Sigmoid colon (tissue), 7 donors: ENCODE measurements around the gene RAB3D. TPM values are rescaled to one million over a fixed set of nuclear protein-coding genes. Genes with fewer than 3 reads are reported as not detected.
A peak's percentile ranks its signal among the peaks of the same experiment; 100 is the strongest.

Experiments used
- DNase-seq: peaks from one replicate; pipeline ENCODE4 v3.0.0-alpha.2; 2019
- H3K27ac ChIP-seq, 4 donors: fragments of 200-600 bp; sonication (generic); one replicate each; pipeline ENCODE4 v1.5.1; 2016 to 2019; ENCODE audit warnings: mild to moderate bottlenecking in 1 of 4
- H3K27me3 ChIP-seq, 3 donors: fragments of 200-600 bp; sonication (generic); one replicate each; pipeline ENCODE4 v1.5.1; 2019; ENCODE audit warnings: mild to moderate bottlenecking in 1 of 3
- H3K36me3 ChIP-seq, 4 donors: fragments of 200-600 bp; sonication (generic); one replicate each; pipeline ENCODE4 v1.5.1; 2016 to 2019
- H3K4me1 ChIP-seq, 4 donors: fragments of 200-600 bp; sonication (generic); one replicate each; pipeline ENCODE4 v1.5.1; 2017 to 2019
- H3K4me3 ChIP-seq, 4 donors: fragments of 200-600 bp; sonication (generic); one replicate each; pipeline ENCODE4 v1.5.1; 2017 to 2019; ENCODE audit warnings: mild to moderate bottlenecking in 2 of 4, moderate library complexity in 1 of 4
- H3K9me3 ChIP-seq, 4 donors: fragments of 200-600 bp in 3 of 4; sonication (generic) in 3 of 4; one replicate each; pipeline versions ENCODE4 v1.5.1 to v1.6.1; 2013 to 2019
- EP300 ChIP-seq, 4 donors: sonication (generic); formaldehyde crosslinking; IDR thresholded peaks; one replicate each; pipeline ENCODE4 v1.6.1; 2017; ENCODE audit warnings: antibody characterized with exemption in 4 of 4
- POLR2A ChIP-seq, 2 donors: fragments of 450-650 bp; IDR thresholded peaks; one replicate each; pipeline ENCODE4 v1.6.1; 2016; ENCODE audit warnings: antibody characterized with exemption in 2 of 2, mild to moderate bottlenecking in 2 of 2, moderate library complexity in 2 of 2
- POLR2AphosphoS5 ChIP-seq, 4 donors: sonication (generic); formaldehyde crosslinking; IDR thresholded peaks; one replicate each; pipeline ENCODE4 v1.6.1; 2017; ENCODE audit warnings: antibody characterized with exemption in 4 of 4
- WGBS, 2 donors: extraction: QIAGEN DNeasy Blood & Tissue Kit; methylation state at CpG; one replicate each; pipeline ENCODE4 v1.1.7; 2013; 5-methylcytosine and 5-hydroxymethylcytosine counted together
- intact Hi-C: fragments of 100-400 bp; cut with DNase I; formaldehyde crosslinking; loops from one replicate; pipeline ENCODE4 v1.15.1; 2023
- polyA plus RNA-seq, 3 donors: library from polyadenylated mRNA; stranded (reverse); fragments of 200-250 nt; gene quantifications; one replicate each; pipeline ENCODE4 v1.2.3, GENCODE V29; 2013
- total RNA-seq, 4 donors: library from RNA; depleted of rRNA; stranded (reverse); fragments of >200 nt; gene quantifications; one replicate each; pipeline ENCODE4 v1.1.0, GENCODE V29; 2016
- TF ChIP-seq, protein P1 (sequence below), 4 experiments: fragments of 450-650 bp in 3 of 4; fragments of 200-600 bp in 1 of 4; IDR thresholded peaks; one replicate each; pipeline ENCODE4 v1.5.1; 2016 to 2019; ENCODE audit warnings: antibody characterized with exemption in 4 of 4, mild to moderate bottlenecking in 3 of 4, moderate library complexity in 2 of 4
- donor health status: healthy with polysubstance abuse.
- donor health status: Bipolar disorder and iron deficiency.
- donor health status: healthy.

Gene RAB3D
- total and polyA plus RNA-seq, 7 donors: 6.6 to 27.7 (median 16.0) TPM

DNA sequence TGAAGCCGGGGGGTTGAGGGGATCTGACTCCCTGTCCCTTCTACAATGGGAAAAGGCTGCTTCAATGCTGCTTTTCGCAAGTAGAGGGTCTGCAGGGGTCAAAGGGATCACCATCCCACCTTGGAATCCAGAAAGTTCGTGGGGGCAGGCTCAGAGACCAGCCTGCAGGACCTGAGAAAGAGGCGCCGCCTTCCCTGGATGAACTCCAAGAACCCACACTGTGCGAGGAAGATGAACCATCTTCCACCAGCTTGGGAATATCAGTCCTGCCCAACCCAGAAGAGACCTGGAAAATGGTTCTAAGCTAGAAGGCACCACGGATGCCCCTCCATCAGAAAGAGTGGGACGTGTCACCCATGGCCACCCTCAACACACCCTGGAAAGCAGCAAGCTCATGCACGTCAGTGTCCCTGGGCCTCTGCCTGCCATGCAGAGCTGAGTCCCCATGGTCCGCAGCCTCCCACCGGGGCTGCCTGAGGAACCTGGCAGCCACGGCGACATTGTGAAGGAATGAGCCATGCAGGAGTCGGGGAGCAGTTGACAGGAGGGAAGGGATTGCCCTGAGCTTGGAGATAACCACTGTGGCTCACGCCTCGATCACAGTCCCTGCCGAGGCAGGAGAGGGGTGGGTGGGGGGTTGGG lies 14.6 kb downstream of the RAB3D start:
- intact Hi-C loops: loop anchor here (2.0 kb wide), 1 partner anchor 14 kb away; the partner anchor contains the start of gene RAB3D
- Histone ChIP-seq H3K9me3 (no peaks in the 10 kb centered on the region), H3K4me1 (peaks cover 0 to 24% (median 18%) of the 10 kb centered on the region in 4 donors), H3K27me3 (no peaks in the 10 kb centered on the region), H3K27ac (peak overlapping the region; percentile 62 to 87 (median 71)), H3K4me3 (no peak overlapping the region), H3K36me3 (peaks cover 0 to 45% (median 11%) of the 10 kb centered on the region in 4 donors)
- TF ChIP-seq EP300 (IDR thresholded peaks at IDR 0.05) (no peak), POLR2A (IDR thresholded peaks at IDR 0.05) (no peak), POLR2AphosphoS5 (IDR thresholded peaks at IDR 0.05) (no peak)
- TF ChIP-seq, protein P1, sequence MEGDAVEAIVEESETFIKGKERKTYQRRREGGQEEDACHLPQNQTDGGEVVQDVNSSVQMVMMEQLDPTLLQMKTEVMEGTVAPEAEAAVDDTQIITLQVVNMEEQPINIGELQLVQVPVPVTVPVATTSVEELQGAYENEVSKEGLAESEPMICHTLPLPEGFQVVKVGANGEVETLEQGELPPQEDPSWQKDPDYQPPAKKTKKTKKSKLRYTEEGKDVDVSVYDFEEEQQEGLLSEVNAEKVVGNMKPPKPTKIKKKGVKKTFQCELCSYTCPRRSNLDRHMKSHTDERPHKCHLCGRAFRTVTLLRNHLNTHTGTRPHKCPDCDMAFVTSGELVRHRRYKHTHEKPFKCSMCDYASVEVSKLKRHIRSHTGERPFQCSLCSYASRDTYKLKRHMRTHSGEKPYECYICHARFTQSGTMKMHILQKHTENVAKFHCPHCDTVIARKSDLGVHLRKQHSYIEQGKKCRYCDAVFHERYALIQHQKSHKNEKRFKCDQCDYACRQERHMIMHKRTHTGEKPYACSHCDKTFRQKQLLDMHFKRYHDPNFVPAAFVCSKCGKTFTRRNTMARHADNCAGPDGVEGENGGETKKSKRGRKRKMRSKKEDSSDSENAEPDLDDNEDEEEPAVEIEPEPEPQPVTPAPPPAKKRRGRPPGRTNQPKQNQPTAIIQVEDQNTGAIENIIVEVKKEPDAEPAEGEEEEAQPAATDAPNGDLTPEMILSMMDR (IDR thresholded peaks at IDR 0.05): no peak
- no peak for DNase-seq
- 72% methylated on average over 17 of the region's 17 CpGs for WGBS, 2 donors

DNA sequence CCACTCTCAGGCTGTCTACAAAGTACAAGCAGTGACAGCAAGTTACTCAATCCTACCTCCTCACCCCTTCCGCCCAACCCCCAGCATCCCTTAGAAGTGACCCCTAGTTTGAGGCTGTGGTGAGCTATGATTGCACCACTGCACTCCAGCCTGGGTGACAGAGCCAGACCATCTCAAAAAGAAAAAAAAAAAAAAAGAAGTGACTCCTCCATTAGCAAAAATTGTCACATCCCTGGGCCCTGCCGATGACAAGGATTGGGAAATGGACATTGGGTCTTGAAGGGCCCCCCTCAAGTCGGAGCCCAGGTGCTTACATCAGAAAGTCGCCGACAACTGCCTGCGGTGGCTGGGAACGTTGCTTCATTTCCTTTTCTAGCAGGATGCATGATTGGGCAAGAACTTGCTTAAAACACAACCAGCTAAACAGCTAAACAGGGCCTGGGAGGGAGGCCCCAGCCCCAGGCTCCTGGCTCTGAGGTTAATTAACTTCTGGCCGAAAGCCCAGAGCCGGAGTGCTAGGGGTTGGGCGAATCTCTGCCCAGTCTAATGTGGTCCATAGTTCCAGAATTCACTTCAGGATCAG lies 15.3 kb downstream of the RAB3D start:
- peaks cover 0 to 24% (median 18%) of the 10 kb centered on the region in 4 donors for H3K4me1 ChIP-seq
- TF ChIP-seq POLR2A (IDR thresholded peaks at IDR 0.05): no peak
- peak; percentile 41 to 56 (median 54) for TF ChIP-seq POLR2AphosphoS5 (IDR thresholded peaks at IDR 0.05)
- TF ChIP-seq EP300 (IDR thresholded peaks at IDR 0.05): peak in 2 of 4 donors; percentile 1 to 21
- TF ChIP-seq, protein P1 (IDR thresholded peaks at IDR 0.05): no peak
- peak overlapping the region; percentile 62 to 87 (median 71) for H3K27ac ChIP-seq
- intact Hi-C loops: loop anchor here (2.0 kb wide), 1 partner anchor 15 kb away; the partner anchor contains the start of gene RAB3D
- H3K36me3 ChIP-seq: peaks cover 0 to 38% (median 9%) of the 10 kb centered on the region in 4 donors
- peak; percentile 92 for DNase-seq
- 8 to 10% methylated on average over 10 of the region's 10 CpGs for WGBS, 2 donors
- H3K27me3 ChIP-seq: no peaks in the 10 kb centered on the region
- H3K4me3 ChIP-seq: no peak overlapping the region
- H3K9me3 ChIP-seq: no peaks in the 10 kb centered on the region

DNA sequence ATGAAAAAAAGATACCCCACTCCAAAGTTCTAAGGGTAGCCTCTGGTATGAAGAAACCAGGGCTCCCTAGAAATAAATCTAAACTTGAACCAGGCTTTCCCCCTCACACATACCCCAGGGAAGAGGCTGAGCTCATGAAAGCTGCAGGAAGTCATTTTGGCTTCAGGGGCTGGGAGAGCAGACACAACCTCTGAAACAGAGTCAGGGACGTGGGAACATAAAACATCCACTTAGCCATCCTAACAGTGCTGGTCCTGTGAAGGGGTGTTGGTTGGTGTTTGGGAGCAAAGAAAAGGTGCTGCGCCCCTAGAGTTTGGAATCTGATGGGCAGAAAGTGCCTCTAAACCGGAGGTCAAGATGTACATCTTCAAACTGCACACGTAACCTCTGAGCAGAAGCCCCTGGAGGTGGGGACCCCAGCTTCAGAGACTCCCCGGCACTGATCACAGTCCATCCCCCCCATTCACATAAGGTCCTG lies 15.8 kb downstream of the RAB3D start:
- peaks cover 0 to 32% (median 9%) of the 10 kb centered on the region in 4 donors for H3K36me3 ChIP-seq
- TF ChIP-seq POLR2AphosphoS5 (IDR thresholded peaks at IDR 0.05) (no peak), POLR2A (IDR thresholded peaks at IDR 0.05) (no peak)
- TF ChIP-seq, protein P1 (IDR thresholded peaks at IDR 0.05): no peak
- no peak overlapping the region for H3K4me3 ChIP-seq
- H3K27me3 ChIP-seq: no peaks in the 10 kb centered on the region
- H3K27ac ChIP-seq: peak overlapping the region; percentile 62 to 87 (median 71)
- no peaks in the 10 kb centered on the region for H3K9me3 ChIP-seq
- intact Hi-C loops: loop anchor here (2.0 kb wide), 1 partner anchor 15 kb away; the partner anchor contains the start of gene RAB3D
- DNase-seq: no peak
- 52 to 70% methylated on average over 5 of the region's 5 CpGs for WGBS, 2 donors
- H3K4me1 ChIP-seq: peaks cover 0 to 24% (median 18%) of the 10 kb centered on the region in 4 donors

DNA sequence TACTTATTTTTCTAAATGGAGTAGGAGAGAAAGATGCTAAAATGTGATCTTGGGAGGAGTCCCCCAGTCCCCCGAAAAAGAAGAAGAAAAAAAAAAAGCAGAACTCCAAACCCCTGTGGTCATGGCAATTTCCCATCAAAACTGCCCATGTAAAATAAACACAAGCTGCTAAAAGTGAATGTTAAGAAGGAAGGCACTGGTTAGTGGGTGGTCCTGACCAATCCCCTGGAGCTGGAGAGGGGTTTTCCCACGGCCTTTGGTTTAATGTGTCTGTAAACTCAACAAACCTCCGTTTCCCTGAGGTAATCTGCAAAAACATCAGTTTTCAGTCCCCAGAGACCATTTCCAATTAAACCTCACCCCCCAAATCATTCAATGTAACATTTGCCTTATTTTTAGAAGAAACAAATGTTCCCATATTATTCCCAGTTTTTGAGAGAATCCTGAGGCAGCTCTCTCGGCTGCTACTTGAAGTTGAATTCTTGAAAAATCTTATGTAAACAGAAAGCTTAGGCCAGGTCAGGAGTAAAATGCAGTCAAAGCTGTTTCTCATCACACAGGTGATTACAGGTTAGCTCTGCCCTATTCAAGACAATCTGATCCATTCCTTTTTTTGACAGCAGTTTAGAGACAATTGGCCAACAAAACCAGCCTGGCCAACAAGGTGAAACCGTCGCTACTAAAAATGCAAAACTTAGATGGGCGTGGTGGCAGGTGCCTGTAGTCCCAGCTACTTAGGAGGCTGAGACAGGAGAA lies 17.0 kb downstream of the RAB3D start:
- Histone ChIP-seq H3K36me3 (peaks cover 0 to 21% (median 8%) of the 10 kb centered on the region in 4 donors), H3K4me3 (no peak overlapping the region), H3K27me3 (no peaks in the 10 kb centered on the region), H3K9me3 (no peaks in the 10 kb centered on the region), H3K27ac (no peak overlapping the region), H3K4me1 (peaks cover 0 to 24% (median 18%) of the 10 kb centered on the region in 4 donors)
- TF ChIP-seq POLR2AphosphoS5 (IDR thresholded peaks at IDR 0.05) (no peak), EP300 (IDR thresholded peaks at IDR 0.05) (no peak), POLR2A (IDR thresholded peaks at IDR 0.05) (no peak)
- TF ChIP-seq, protein P1 (IDR thresholded peaks at IDR 0.05): no peak
- no peak for DNase-seq
- intact Hi-C loops: no loop called here
- 29 to 47% methylated on average over 7 of the region's 7 CpGs for WGBS, 2 donors
